ENCODE data around the gene PLEKHN1.

The PLEKHN1 gene

GRCh38 chr1:934991-935750 is 31.1 kb upstream of the PLEKHN1 start:
- H3K4me3 ChIP-seq (ENCODE audit: control insufficient read depth, low read depth, low read length): no peak overlapping the region
- TF ChIP-seq CTCF (IDR thresholded peaks at IDR 0.05; ENCODE audit: control insufficient read depth, insufficient read depth, low read depth, low read length, missing control alignments): no peak
- DNase-seq (ENCODE audit: low read depth): no peak

- H3K4me3 ChIP-seq (ENCODE audit: control insufficient read depth, low read depth, low read length): no peak overlapping the region
- no peak for DNase-seq (ENCODE audit: low read depth)
- TF ChIP-seq CTCF (IDR thresholded peaks at IDR 0.05; ENCODE audit: control insufficient read depth, insufficient read depth, low read depth, low read length, missing control alignments): no peak
Measured at GRCh38 chr1:935751-936231, 30.5 kb upstream of the PLEKHN1 start.

GRCh38 chr1:936348-937264 is 29.7 kb upstream of the PLEKHN1 start:
- no peak for DNase-seq (ENCODE audit: low read depth)
- TF ChIP-seq CTCF (IDR thresholded peaks at IDR 0.05; ENCODE audit: control insufficient read depth, insufficient read depth, low read depth, low read length, missing control alignments): no peak
- H3K4me3 ChIP-seq (ENCODE audit: control insufficient read depth, low read depth, low read length): no peak overlapping the region

GRCh38 chr1:937521-937920 is 28.8 kb upstream of the PLEKHN1 start:
- TF ChIP-seq CTCF (IDR thresholded peaks at IDR 0.05; ENCODE audit: control insufficient read depth, insufficient read depth, low read depth, low read length, missing control alignments): no peak
- no peak overlapping the region for H3K4me3 ChIP-seq (ENCODE audit: control insufficient read depth, low read depth, low read length)
- no peak for DNase-seq (ENCODE audit: low read depth)

- no peak for DNase-seq (ENCODE audit: low read depth)
- no peak overlapping the region for H3K4me3 ChIP-seq (ENCODE audit: control insufficient read depth, low read depth, low read length)
- peak; percentile 65 for TF ChIP-seq CTCF (IDR thresholded peaks at IDR 0.05; ENCODE audit: control insufficient read depth, insufficient read depth, low read depth, low read length, missing control alignments)
Measured at GRCh38 chr1:938088-938683, 28.1 kb upstream of the PLEKHN1 start.

- no peak for TF ChIP-seq CTCF (IDR thresholded peaks at IDR 0.05; ENCODE audit: control insufficient read depth, insufficient read depth, low read depth, low read length, missing control alignments)
- DNase-seq (ENCODE audit: low read depth): no peak
- no peak overlapping the region for H3K4me3 ChIP-seq (ENCODE audit: control insufficient read depth, low read depth, low read length)
Measured at GRCh38 chr1:938711-939489, 27.4 kb upstream of the PLEKHN1 start.

Measured in AG09309 (cell line).